ENCODE measurements around the gene PTGIS.
"Not testable (repeated sequence)": the region's sequence is repeated elsewhere in the genome, so short reads cannot be mapped to it uniquely, and the experiment has no call there.

Gene PTGIS

DNA sequence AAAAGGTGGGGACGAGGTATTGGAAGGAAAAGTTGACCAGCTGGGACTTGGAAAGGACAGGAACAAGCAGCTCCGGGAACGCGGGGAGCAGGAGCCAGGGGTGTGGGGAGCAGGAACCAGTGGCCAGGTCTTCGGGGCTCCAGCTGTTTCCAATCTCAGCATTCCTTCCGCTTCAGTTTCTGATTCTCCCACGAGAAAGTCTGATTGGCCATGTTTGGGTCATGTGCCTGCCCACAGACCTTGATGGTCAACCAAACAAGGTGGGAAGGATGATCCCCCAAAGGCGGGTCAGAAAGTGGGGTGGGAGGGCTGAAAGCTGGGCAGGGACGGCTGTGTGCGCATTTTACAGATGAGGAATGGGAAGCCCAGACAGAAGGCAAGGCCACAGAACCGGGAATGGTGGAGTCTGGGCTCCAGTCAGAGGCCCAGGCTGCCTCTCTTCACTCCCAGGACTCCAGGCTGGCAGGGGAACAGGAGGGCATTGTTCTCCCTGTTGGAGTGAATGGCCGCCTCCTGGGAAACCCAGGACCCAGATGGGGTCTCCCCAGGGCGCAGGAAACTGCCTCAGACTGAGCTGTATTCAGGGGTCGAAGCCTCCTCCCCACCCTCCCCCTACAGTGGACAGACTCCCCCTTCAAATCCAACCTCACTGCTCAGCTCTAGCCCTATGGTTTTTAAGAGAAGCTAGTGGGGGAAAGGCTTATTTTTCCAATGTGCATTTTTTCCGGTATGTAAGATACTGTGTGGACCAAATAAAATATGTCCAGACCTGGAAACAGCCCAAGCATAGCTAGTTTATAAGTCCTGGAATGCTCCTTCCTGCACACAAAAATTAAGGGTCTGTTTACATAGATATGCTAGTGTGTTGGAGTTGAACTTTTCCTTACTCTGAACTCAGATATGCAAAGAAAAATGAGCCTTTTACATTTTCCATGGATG, 12.2 kb upstream of the PTGIS start:
- peak; percentile 89 for DNase-seq (ENCODE audit: low read depth)

DNA sequence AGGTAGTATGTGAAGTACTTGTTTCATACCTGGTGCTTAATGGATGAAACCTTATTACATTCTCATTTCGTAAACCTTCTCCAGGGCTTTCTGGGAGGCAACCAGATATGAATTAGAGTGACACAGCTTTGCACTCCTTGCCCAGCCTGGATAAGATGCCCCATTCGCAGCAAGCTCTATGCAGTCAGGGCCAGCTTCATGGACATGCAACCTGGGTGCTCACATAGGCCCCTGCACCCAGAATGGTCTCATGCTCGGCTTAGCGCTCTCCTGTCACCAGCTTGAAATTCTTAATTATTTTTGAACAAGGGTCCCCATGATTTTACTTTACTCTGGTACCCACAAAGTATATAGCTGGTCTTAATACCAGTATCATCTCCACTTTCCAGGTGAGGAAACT, 11.3 kb upstream of the PTGIS start:
- DNase-seq (ENCODE audit: low read depth), result no peak

DNA sequence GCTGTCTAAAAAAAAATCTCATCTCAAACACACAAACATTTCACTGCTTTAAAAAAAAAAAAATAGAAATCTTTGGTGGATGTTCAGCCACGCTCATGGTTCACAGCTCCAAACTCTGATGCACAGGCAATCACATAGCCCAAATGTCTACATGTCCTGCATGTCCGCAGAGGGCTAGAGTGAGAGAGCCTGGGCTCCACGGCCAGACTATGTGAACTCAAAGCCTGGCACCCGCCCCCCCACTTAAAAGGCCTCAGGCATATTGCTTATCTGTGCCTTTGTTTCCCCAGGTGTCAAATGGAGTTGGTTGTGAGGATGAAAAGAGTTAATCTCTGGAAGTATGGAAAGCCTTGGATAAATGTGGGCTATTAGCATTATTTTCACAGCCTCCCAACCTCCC, 10.5 kb upstream of the PTGIS start:
- DNase-seq (ENCODE audit: low read depth), result no peak

DNA sequence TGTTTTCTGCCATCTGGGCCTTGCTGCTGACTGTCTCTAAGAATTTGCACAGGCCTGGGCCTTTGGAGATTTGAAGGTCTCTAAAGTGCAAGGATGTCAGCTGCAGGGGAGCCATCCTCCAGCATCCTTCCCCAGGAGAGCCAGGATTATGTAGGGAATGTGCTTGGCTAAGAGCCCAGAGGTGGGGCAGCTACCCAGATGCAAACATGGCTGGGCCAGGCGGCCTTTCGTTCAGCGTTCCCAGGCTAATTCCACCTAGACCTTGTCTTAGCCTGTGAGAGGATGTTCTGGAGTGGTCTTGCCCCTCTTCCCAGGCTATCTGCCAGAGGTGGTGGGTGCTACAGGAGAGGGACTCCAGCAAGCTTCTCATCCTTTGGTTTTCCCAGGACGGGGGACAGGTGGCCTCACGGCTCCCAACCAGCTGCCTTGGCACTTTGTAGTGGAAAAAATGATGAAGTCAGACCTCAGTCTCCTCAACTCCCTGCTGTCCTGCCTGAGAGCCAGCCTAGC, 7.7 kb upstream of the PTGIS start:
- DNase-seq (ENCODE audit: low read depth), result no peak

GRCh38 chr20:49573900-49574416, 6.0 kb upstream of the PTGIS start:
- DNase-seq (ENCODE audit: low read depth), result peak; percentile 79

GRCh38 chr20:49572857-49573256, 4.9 kb upstream of the PTGIS start:
- DNase-seq (ENCODE audit: low read depth), result no peak

DNA sequence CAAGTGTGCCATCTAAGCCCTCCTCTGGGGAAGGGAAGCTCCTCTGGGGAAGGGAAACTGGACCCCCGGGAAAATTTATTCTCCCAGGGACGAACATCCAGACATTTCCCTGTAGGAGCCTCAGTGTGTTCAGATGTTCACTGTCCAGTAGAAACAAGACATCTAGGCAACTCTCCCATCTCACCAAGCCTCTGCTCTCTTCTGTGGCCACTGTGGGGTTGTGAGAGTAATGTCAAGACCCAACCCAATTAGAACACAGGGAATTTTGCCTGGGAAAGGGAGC, 3.6 kb upstream of the PTGIS start:
- DNase-seq (ENCODE audit: low read depth), result no peak

DNA sequence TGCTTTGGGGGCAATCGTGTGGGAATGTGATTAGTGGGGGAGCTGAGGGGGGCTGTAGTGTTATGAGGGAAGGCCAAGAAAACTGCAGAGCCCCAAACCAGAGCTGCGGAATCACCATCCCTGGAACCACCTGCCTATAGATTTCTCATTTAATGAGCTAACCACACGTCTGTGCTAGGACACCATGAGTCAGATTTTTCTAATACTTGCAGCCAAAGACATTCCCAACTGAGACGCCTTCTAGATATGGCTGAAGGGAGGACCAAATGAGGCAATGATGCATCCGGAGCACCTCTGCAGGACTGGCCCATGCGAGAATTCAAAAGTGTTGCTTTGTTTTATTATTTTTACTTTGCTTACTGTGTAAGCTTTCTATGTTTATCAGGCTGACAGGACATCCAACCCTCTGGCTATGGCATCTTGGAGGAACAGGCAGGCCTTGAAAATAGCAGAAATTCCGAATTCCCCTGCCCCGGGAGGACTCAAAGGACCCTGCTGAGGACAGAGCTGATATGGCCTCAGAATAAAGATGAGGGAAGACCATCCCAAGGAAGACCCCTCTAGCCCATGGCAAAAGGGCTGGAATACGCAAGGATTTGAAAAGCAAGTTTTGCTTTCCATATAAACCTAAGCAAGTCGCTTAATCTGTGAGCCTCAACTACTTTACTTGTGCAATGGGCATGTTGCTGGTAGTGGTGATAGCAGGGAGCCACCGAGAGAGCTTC, 3.1 kb upstream of the PTGIS start:
- DNase-seq (ENCODE audit: low read depth), result peak; percentile 69

DNA sequence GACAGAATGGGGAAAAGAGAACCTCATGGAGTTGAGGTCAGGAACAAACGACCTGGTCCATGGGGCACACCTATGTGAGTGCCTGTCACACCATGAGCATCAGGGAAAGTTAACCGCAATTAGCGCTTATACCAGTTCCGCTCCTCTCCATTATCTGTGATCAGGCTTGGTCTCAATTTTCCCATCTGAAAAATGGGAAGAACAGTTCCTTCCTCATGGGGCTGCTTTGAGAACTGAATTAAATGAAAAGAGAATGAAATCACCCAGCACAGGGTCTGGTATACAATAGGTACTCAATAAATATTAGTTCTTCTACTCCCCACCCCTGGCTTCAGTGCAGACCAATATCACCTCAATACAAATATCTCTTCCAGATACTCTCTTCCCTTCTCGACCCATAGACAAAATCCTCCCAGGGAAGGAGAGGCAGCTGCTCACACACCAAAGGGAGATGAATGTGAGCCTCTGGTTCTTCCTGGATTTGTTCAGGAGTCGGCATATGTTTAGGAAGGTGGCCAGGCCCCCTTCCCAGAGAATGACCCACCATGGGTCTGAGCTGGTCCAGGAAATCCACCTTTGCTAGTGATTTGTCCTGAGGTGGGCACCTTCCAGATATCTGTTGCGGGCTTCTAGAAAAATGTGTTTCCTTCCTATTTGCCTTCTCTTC, 2.4 kb upstream of the PTGIS start:
- DNase-seq (ENCODE audit: low read depth), result no peak

DNA sequence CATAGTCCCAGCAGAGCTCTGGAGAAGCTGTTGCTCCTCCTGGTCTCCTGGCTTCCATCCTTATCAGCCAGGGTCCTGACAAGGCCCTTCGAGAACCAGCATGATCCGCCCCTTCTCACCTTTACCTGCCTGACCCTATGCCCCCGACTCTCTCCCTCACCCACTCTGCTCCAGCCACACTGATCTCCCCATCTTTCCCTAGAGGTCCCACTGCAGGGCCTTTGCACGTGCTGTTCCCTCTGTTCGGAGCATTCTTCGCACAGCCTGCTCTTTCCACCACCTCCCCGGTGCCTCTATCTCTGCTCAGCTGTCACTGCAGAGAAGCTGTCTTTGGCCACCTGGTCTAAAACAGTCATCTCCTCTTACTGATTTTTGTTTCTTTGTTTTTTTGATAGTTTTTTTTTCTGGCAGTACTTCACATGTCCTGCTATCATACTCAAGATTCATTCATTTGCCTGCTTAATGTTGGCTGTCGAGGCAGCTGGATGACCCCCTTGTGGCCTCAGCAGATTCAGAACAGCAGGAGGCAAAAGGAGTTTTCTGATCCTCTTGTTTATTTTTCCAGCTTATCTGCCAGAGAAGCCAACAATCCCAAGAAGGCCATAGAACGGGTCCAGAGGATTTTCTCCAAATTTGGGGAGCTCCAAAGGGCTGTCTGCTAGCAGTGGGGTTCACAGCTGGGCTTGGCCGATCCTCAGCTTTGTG, 1.6 kb upstream of the PTGIS start:
- DNase-seq (ENCODE audit: low read depth), result no peak

DNA sequence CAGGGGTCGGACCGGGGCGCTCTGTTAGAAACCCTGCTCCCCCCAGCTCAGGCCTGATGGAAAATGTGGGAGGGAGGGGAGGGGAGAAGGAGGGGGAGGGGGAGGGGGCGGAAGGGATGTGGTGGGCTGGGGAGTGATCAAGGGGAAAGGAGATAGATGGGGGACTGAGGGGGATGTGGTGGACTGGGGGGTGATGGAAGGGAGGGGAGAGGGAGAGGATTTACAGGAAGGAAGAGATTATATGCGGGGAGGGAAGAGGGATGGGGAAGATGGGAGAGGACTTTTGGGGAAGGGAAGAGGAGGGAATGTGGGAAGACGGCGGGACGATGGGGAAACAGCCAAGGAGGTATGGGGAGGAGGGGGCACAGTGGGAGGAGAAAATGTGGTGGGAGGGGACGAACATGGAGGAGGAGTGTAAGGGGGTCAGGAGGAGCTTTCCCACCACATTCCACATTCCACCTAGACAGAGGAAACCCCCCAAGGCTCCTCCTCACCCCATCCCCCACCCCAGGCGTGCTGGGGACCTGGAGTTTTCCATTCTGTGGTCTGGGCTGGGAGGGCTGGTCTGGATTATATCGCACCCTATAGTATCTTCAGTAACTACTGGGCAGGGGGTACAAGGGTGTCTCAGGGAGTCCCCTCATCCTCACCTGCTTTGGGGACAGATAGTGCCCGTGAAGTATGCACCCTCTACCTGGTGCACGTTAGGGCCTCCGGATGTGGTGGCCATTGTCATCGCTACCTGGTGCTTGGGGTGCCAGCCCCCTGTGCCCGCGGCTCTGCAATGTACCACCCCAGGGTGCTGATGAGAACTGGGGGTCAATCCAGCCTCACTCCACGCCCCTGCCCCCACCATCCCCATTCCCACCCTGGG, 578 bp upstream of the PTGIS start:
- no peak for DNase-seq (ENCODE audit: low read depth)

- DNase-seq (ENCODE audit: low read depth), result no peak
These were observed 1.3 kb downstream of the PTGIS start for GRCh38 chr20:49566401-49567364.

- not testable (repeated sequence) for DNase-seq (ENCODE audit: low read depth)
These were observed 2.9 kb downstream of the PTGIS start for GRCh38 chr20:49564991-49565390.

DNA sequence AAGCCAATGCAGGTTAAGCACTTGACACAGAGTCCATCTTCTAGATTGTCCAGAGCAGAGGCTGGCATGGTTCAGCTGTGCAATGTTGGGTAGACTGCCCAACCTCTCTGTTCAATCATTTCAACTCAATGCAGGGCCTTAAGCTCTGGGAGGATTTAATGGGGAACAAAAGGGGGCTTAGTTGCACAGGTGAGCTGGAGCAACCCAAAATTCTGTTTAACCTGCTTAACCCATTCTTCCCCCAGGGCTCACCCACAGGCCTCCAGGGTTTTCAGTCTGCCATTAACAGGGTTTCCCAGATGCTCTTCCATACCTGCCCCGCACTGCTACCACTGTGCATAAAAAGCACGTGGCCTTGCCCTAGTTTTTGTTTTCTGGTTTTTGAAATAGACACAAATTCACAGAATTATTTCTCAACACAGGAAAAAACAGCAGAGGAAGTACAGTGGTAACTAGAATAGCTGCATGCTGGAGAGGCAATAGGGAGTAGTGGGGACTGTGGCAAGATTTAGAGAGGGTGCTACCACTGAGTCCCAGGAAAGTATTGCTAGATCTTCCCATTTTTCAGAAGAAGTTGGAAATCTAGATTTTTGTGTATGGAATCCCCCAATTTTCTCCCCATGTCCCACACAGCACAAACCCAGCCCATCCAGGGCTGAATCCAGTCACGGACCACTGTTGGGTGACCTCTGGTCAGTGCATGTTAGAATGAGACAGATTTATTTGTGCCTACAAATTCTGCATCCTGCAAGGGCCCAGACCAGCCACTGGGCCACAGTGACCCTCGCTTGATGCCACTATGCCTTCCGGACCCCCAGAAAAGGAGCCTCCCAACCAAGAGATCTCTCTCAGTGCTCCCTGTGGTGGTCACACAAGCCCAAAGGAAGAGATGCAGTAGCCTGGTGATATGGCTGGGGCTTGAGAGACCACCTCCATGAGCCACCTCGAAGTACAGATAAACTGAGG, 4.6 kb downstream of the PTGIS start:
- no peak for DNase-seq (ENCODE audit: low read depth)

DNA sequence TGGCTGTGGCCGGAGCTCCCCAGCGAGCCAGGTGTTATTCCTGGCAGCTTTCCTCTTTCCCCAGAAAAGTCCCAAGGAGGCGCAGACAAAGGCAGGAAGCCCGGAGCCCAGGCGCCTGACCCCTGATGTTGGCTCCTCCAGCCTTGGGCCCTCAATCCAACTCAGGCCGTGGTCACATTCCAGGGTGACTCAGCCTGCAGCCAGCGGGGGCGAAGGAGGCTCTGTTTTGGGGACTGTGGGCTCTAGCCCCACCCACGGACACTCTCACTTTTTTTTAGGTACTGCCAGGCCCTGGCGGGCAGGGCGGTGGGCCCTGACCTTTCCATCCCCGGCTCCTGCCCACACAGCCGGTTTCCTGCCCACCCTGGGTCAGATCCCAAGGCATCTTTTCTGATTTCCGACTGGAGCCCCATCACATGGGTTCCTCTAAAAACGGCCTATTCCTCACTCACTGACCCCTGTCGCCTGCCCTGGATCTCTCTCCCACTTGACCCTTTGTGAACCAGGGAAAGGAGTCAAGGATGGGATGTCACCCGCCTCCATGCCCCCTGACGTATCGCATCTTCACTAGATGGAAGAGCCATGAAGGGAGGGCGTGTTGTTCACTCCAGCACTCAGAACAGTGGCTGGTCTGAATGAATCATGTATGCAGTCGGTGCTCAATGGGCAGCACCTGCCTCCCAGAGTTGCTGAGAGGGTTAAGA, 5.5 kb downstream of the PTGIS start:
- peak; percentile 78 for DNase-seq (ENCODE audit: low read depth)

- no peak for DNase-seq (ENCODE audit: low read depth)
These were observed 6.1 kb downstream of the PTGIS start for GRCh38 chr20:49561806-49562205.

- no peak for DNase-seq (ENCODE audit: low read depth)
These were observed 6.7 kb downstream of the PTGIS start for GRCh38 chr20:49561256-49561655.

DNA sequence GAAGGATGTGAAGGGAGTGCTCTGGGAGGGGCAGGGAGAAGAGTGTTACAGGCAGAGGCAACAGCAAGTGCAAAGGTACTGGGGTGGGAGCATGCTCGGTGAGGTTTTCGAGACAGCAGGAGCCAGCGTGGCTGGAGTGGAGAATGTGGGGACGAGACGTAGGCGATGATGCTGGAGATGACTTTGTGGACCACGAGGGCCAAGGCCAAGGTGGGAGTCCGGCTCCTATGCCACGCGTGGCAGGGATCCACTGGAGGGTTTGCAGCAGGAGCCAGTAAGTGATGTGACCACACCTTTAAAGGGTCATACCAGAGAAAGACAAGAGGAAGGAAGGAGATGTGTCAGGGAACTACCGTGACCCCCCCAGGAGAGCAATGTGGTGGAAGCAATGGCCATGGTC, 7.3 kb downstream of the PTGIS start:
- DNase-seq (ENCODE audit: low read depth), result no peak

Measured in iris pigment epithelial cell (primary cell).